LNCAP (cell line): ENCODE results near the gene TAS2R16.

Experiments used
- CTCF ChIP-seq: fragments of 450-650 bp; IDR thresholded peaks from 2 replicates; pipeline ENCODE4 v1.5.1; 2017; ENCODE audit warnings: mild to moderate bottlenecking

TAS2R16 gene

GRCh38 chr7:122995600-122995999 is at the start of gene TAS2R16:
TAS2R16 (minus strand) TSS chr7:122995700; CDS start chr7:122995634, 66 bp downstream.
- TF ChIP-seq CTCF: no peak

GRCh38 chr7:123043642-123044041 is 48.1 kb upstream of the TAS2R16 start:
- TF ChIP-seq CTCF: no peak

GRCh38 chr7:123041101-123041500 is 45.6 kb upstream of the TAS2R16 start:
- TF ChIP-seq CTCF: no peak

GRCh38 chr7:123039269-123039668 is 43.8 kb upstream of the TAS2R16 start:
- TF ChIP-seq CTCF: no peak

GRCh38 chr7:123034106-123034505 is 38.6 kb upstream of the TAS2R16 start:
- TF ChIP-seq CTCF: no peak

- TF ChIP-seq CTCF: no peak
Measured at GRCh38 chr7:123030631-123031030, 35.1 kb upstream of the TAS2R16 start.

- TF ChIP-seq CTCF: no peak
Measured at GRCh38 chr7:123028339-123028738, 32.8 kb upstream of the TAS2R16 start.

GRCh38 chr7:123026251-123026650 is 30.8 kb upstream of the TAS2R16 start:
- TF ChIP-seq CTCF: no peak
